ENCODE measurements around the gene KRT28. TPM values are rescaled to one million over a fixed set of nuclear protein-coding genes. Genes with fewer than 3 reads are reported as not detected.
A peak's percentile ranks its signal among the peaks of the same experiment; 100 is the strongest.

KRT28 gene
- total and polyA plus RNA-seq, 2 of the 13 experiments (the other 11 are each of a cell fraction or from before 2014, with no cell fraction given): not detected

- no TSS peak for BruUV-seq (replicated peaks)
- FAIRE-seq: no peak
- H4K20me1 ChIP-seq (ENCODE audit: insufficient read depth, low read length): no peaks in the 10 kb centered on the region
These were observed 34.1 kb upstream of the KRT28 start for GRCh38 chr17:40833882-40834281.

GRCh38 chr17:40832840-40833239 lies 33.1 kb upstream of the KRT28 start:
- Histone ChIP-seq H4K20me1 (ENCODE audit: insufficient read depth, low read length) (no peaks in the 10 kb centered on the region), H3K27ac (ENCODE audit: extremely low read length, insufficient read depth, low read length) (no peak overlapping the region), H3K9ac (ENCODE audit: insufficient read depth, low read depth, low read length) (no peak overlapping the region), H2AFZ (ENCODE audit: low read length) (no peak overlapping the region), H3K36me3 (replicated peaks in 1 of 2; ENCODE audit: control insufficient read depth in 1 of 2, insufficient read depth in 2 of 2, low read length in 2 of 2) (peaks cover 1 to 11% of the 10 kb centered on the region in 2 experiments; a peak in 3 of 5 replicates), H3K9me3 (ENCODE audit: low read length) (no peaks in the 10 kb centered on the region), H3K4me1 (ENCODE audit: insufficient read depth, low read length) (peaks cover 8% of the 10 kb centered on the region), H3K4me2 (ENCODE audit: low read depth, low read length) (no peak overlapping the region), H3K27me3 (ENCODE audit: control insufficient read depth in 1 of 2, insufficient read depth in 2 of 2, low read length in 2 of 2) (no peaks in the 10 kb centered on the region), H3K79me2 (ENCODE audit: insufficient read depth, low read length) (no peaks in the 10 kb centered on the region), H3K4me3 (replicated peaks in 1 of 3; ENCODE audit: insufficient read depth in 1 of 3, low read depth in 2 of 3, low read length in 3 of 3) (no peak overlapping the region)
- FAIRE-seq (no peak), DNase-seq (ENCODE audit: low spot score) (no peak), ATAC-seq (no peak)
- ChIA-PET CTCF (ENCODE audit: low intra/inter-chr PET ratio, low total read pairs) (no interaction called here), POLR2A (interaction anchor here (2.5 kb wide), 1 partner anchor 14 kb away, joined by 8 read pairs; no protein-coding TSS in a partner anchor)
- BruUV-seq (replicated peaks): no TSS peak
- in situ Hi-C loops (cut with HindIII; ENCODE audit: extremely low pct_ligation_motif_present, low pct_unique_long_range_greater_than_20kb): no loop called here
- WGBS (ENCODE audit: low lambda C conversion rate): over 99% methylated on average over 3 of the region's 3 CpGs
- intact Hi-C loops (cut with micrococcal nuclease; ENCODE audit: unreplicated experiment): no loop called here
- no peak for TF ChIP-seq HDAC1 (CRISPR knock-in tag; IDR thresholded peaks at IDR 0.05)
- TF ChIP-seq YEATS4 (CRISPR knock-in tag; IDR thresholded peaks at IDR 0.05; ENCODE audit: borderline replicate concordance): no peak
- TF ChIP-seq ZNF652 (CRISPR knock-in tag; IDR thresholded peaks at IDR 0.05; ENCODE audit: borderline replicate concordance, low read depth): no peak
- no peak for TF ChIP-seq FOXK2 (IDR thresholded peaks at IDR 0.05)
- TF ChIP-seq NR0B2 (CRISPR knock-in tag; IDR thresholded peaks at IDR 0.05): no peak
- TF ChIP-seq MTA1 (CRISPR knock-in tag; IDR thresholded peaks at IDR 0.05; ENCODE audit: borderline replicate concordance): no peak
- TF ChIP-seq PRDM10 (CRISPR knock-in tag; IDR thresholded peaks at IDR 0.05; ENCODE audit: low read depth): no peak
- no peak for TF ChIP-seq ZBTB7B (CRISPR knock-in tag; IDR thresholded peaks at IDR 0.05)
- TF ChIP-seq SP5 (CRISPR knock-in tag; IDR thresholded peaks at IDR 0.05; ENCODE audit: borderline replicate concordance, low read depth): no peak
- no peak for TF ChIP-seq PCBP2 (optimal IDR thresholded peaks at IDR 0.05; ENCODE audit: low read depth, low read length, poor library complexity, severe bottlenecking)
- TF ChIP-seq FOXJ3 (CRISPR knock-in tag; IDR thresholded peaks at IDR 0.05; ENCODE audit: borderline replicate concordance): no peak
- no peak for TF ChIP-seq YEATS2 (CRISPR knock-in tag; IDR thresholded peaks at IDR 0.05; ENCODE audit: borderline replicate concordance)
- no peak for TF ChIP-seq ZNF781 (CRISPR knock-in tag; IDR thresholded peaks at IDR 0.05; ENCODE audit: borderline replicate concordance, not compliant biosample characterization)
- TF ChIP-seq CBX5 (CRISPR knock-in tag; IDR thresholded peaks at IDR 0.05; ENCODE audit: borderline replicate concordance): no peak

More at GRCh38 chr17:40833882-40834281, 34.1 kb upstream of the KRT28 start:
- intact Hi-C loops (cut with micrococcal nuclease; ENCODE audit: unreplicated experiment): no loop called here
- TF ChIP-seq MAFF (IDR thresholded peaks at IDR 0.05; ENCODE audit: low read depth, low read length) (peak; percentile 51), HDAC6 (IDR thresholded peaks at IDR 0.05; ENCODE audit: low read depth, low read length) (no peak), MED1 (CRISPR knock-in tag; IDR thresholded peaks at IDR 0.05) (no peak), MAFK (conservative IDR thresholded peaks at IDR 0.05 in 1 of 2, IDR thresholded peaks at IDR 0.05 in 1 of 2; ENCODE audit: low read length in 2 of 2) (peak; percentile 63 to 73), PHF8 (CRISPR knock-in tag; IDR thresholded peaks at IDR 0.05) (no peak)
- no peak for ATAC-seq
- Histone ChIP-seq H2AFZ (ENCODE audit: low read length) (no peak overlapping the region), H3K4me1 (ENCODE audit: insufficient read depth, low read length) (peaks cover 8% of the 10 kb centered on the region), H3K9ac (ENCODE audit: insufficient read depth, low read depth, low read length) (no peak overlapping the region), H3K4me2 (ENCODE audit: low read depth, low read length) (no peak overlapping the region), H3K36me3 (replicated peaks in 1 of 2; ENCODE audit: control insufficient read depth in 1 of 2, insufficient read depth in 2 of 2, low read length in 2 of 2) (peaks cover 1 to 8% of the 10 kb centered on the region in 2 experiments; a peak in 2 of 5 replicates), H3K4me3 (replicated peaks in 1 of 3; ENCODE audit: insufficient read depth in 1 of 3, low read depth in 2 of 3, low read length in 3 of 3) (no peak overlapping the region), H3K27me3 (ENCODE audit: control insufficient read depth in 1 of 2, insufficient read depth in 2 of 2, low read length in 2 of 2) (no peaks in the 10 kb centered on the region), H3K27ac (ENCODE audit: extremely low read length, insufficient read depth, low read length) (no peak overlapping the region), H3K9me3 (ENCODE audit: low read length) (no peaks in the 10 kb centered on the region), H3K79me2 (ENCODE audit: insufficient read depth, low read length) (no peaks in the 10 kb centered on the region)
- DNase-seq (ENCODE audit: low spot score): no peak
- ChIA-PET POLR2A (interaction anchor here (2.5 kb wide), 1 partner anchor 15 kb away, joined by 8 read pairs; no protein-coding TSS in a partner anchor), CTCF (ENCODE audit: low intra/inter-chr PET ratio, low total read pairs) (no interaction called here)
- in situ Hi-C loops (cut with HindIII; ENCODE audit: extremely low pct_ligation_motif_present, low pct_unique_long_range_greater_than_20kb): no loop called here
